GM12865 (cell line): Measurements from ENCODE around the gene LINS1.

Source experiments
- DNase-seq: peaks from one replicate; pipeline ENCODE4 v3.0.0; 2010; ENCODE audit warnings: low read depth
- H3K4me3 ChIP-seq: 2 replicates; pipeline ENCODE4 v1.5.1; 2011; ENCODE audit warnings: mild to moderate bottlenecking, low read depth, low read length, control low read depth
- CTCF ChIP-seq: IDR thresholded peaks from 2 replicates; pipeline ENCODE4 v1.5.1; 2011; ENCODE audit warnings: low read length, control low read depth, low read depth, inconsistent platforms; ENCODE audit not compliant: insufficient read depth; ENCODE audit errors: missing control alignments

Gene LINS1

GRCh38 chr15:100612539-100612938, 10.6 kb upstream of the LINS1 start:
- no peak for TF ChIP-seq CTCF
- DNase-seq = no peak
- H3K4me3 ChIP-seq = no peak overlapping the region

GRCh38 chr15:100602823-100603393, 924 bp upstream of the LINS1 start:
- TF ChIP-seq CTCF = no peak
- peak overlapping the region; percentile 80 for H3K4me3 ChIP-seq
- DNase-seq = peak; percentile 83

GRCh38 chr15:100601617-100602063, 344 bp downstream of the LINS1 start:
- no peak for TF ChIP-seq CTCF
- no peak for DNase-seq
- H3K4me3 ChIP-seq = peak overlapping the region; percentile 94

- peak overlapping the region; percentile 94 for H3K4me3 ChIP-seq
- peak; percentile 52 for DNase-seq
- TF ChIP-seq CTCF = no peak
These were observed 821 bp downstream of the LINS1 start for GRCh38 chr15:100601163-100601562.

- no peak for TF ChIP-seq CTCF
- no peak overlapping the region for H3K4me3 ChIP-seq
- DNase-seq = peak; percentile 10
These were observed 3.3 kb downstream of the LINS1 start for GRCh38 chr15:100598655-100599054.

GRCh38 chr15:100597862-100598261, 4.1 kb downstream of the LINS1 start:
- TF ChIP-seq CTCF = no peak
- no peak overlapping the region for H3K4me3 ChIP-seq
- DNase-seq = no peak

- TF ChIP-seq CTCF = no peak
- peak; percentile 91 for DNase-seq
- H3K4me3 ChIP-seq = peak overlapping the region; percentile 42
These were observed 5.2 kb downstream of the LINS1 start for GRCh38 chr15:100596792-100597191.
